ENCODE measurements around the gene OR9A2.

DNA sequence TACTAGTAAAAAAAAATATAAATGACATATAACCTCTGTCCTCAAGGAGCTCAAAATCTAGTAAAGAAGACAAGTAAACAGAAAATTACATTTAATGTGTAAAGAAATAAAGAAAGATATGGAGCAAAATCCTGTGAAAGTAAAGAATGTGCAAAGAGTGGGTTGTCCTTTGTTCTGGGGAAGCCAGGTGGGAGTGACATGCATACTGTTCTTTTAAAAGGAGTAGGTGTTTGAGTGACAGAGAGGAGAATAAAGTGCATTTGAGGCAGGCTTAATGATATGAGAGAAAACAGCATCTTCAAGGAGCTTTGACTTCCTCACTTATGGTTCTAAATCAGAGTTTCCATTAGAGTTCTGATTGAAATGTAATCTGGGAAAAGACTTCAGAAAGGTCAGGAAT, 47.2 kb upstream of the OR9A2 start:
- TF ChIP-seq, protein P1, sequence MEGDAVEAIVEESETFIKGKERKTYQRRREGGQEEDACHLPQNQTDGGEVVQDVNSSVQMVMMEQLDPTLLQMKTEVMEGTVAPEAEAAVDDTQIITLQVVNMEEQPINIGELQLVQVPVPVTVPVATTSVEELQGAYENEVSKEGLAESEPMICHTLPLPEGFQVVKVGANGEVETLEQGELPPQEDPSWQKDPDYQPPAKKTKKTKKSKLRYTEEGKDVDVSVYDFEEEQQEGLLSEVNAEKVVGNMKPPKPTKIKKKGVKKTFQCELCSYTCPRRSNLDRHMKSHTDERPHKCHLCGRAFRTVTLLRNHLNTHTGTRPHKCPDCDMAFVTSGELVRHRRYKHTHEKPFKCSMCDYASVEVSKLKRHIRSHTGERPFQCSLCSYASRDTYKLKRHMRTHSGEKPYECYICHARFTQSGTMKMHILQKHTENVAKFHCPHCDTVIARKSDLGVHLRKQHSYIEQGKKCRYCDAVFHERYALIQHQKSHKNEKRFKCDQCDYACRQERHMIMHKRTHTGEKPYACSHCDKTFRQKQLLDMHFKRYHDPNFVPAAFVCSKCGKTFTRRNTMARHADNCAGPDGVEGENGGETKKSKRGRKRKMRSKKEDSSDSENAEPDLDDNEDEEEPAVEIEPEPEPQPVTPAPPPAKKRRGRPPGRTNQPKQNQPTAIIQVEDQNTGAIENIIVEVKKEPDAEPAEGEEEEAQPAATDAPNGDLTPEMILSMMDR (IDR thresholded peaks at IDR 0.05) = no peak
- no peak for TF ChIP-seq POLR2A (IDR thresholded peaks at IDR 0.05)
- no peak for TF ChIP-seq POLR2AphosphoS5 (IDR thresholded peaks at IDR 0.05)

All from prostate gland (tissue), 2 donors.